H1 (cell line): ENCODE measurements around the gene TANC1. TPM values are rescaled to one million over a fixed set of nuclear protein-coding genes. Genes with fewer than 3 reads are reported as not detected.

ENCODE experiments used
- ASH2L ChIP-seq: fragments of 200-600, 300-600 bp; sonication (generic); IDR thresholded peaks from one replicate; pipeline ENCODE4 v1.7.1; 2017; ENCODE audit warnings: low read length
- ATF2 ChIP-seq: IDR thresholded peaks from 2 replicates; pipeline ENCODE4 v1.6.1; 2012; ENCODE audit warnings: low read length, inconsistent platforms
- EGR1 ChIP-seq: IDR thresholded peaks from 2 replicates; pipeline ENCODE4 v1.6.1; 2011; ENCODE audit warnings: low read depth, low read length, borderline replicate concordance
- JUN ChIP-seq: IDR thresholded peaks from 2 replicates; pipeline ENCODE4 v1.6.1; 2011; ENCODE audit warnings: low read depth, mild to moderate bottlenecking, improper control_type of control experiment, low read length
- SIN3A ChIP-seq, 2 experiments: IDR thresholded peaks in 1 of 2; conservative IDR thresholded peaks in 1 of 2; 2 replicates each; pipeline ENCODE4 v1.6.1; 2011 to 2012; ENCODE audit warnings: low read length in 2 of 2, improper control_type of control experiment in 1 of 2, low read depth in 1 of 2, mild to moderate bottlenecking in 1 of 2
- TCF12 ChIP-seq: IDR thresholded peaks from 2 replicates; pipeline ENCODE4 v1.6.1; 2011; ENCODE audit warnings: low read depth, mild to moderate bottlenecking, low read length
- polyA plus RNA-seq, 7 experiments: library from polyadenylated mRNA; depleted of rRNA in 3 of 7; stranded (reverse) in 5 of 7; unstranded in 2 of 7; fragments of >200 nt in 5 of 7; fragments of 200-250 nt in 2 of 7; gene quantifications; 1 replicate in 5 of 7; 2 replicates in 1 of 7; 4 replicates in 1 of 7; pipeline versions ENCODE4 v1.2.1 to v1.2.3, GENCODE V29; 2011 to 2013; ENCODE audit warnings: missing spikeins in 2 of 7, mixed read lengths in 2 of 7
- total RNA-seq: library from RNA; stranded (reverse); fragmentation: NEBNext Ultra II Directional; extraction: Animal tissue kit (Norgen Biotek cat#: 25700); gene quantifications from 2 replicates; pipeline ENCODE4 v1.2.1, GENCODE V29; 2021
- TF ChIP-seq, protein P1 (sequence below): IDR thresholded peaks from 2 replicates; pipeline ENCODE4 v1.6.1; 2011; ENCODE audit warnings: low read depth, mild to moderate bottlenecking, low read length; ENCODE audit not compliant: insufficient read depth

The TANC1 gene
- total and polyA plus RNA-seq, 2 of the 8 experiments (the other 6 are each of a cell fraction or from before 2014, with no cell fraction given) = 4.1 to 7.6 TPM

DNA sequence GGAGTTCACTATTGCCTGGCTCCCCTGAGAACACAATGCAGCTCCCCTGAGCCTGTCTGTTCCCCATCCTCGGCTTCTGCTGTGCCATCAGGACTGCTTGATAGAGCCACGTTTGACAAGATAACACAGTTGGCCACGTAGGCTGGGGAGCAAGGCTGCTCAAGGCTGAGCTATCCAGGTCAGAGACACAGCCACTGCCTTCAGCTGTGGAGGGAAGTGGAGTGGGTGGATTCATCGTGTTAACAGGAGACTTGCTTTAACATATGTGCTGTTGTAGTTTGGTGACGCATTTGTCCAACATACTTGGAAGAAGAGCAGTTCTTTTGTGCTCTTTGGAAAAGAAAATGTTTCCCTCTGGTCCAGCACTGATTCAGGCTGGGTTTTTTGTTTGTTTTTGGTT, 249.2 kb downstream of the TANC1 start (continued):
- TF ChIP-seq ASH2L (no peak), TCF12 (no peak), SIN3A (conservative IDR thresholded peaks at IDR 0.05 in 1 of 2, IDR thresholded peaks at IDR 0.05 in 1 of 2; ENCODE audit: low read depth in 1 of 2, low read length in 2 of 2) (no peak), JUN (no peak), EGR1 (no peak), ATF2 (no peak)
- TF ChIP-seq, protein P1, sequence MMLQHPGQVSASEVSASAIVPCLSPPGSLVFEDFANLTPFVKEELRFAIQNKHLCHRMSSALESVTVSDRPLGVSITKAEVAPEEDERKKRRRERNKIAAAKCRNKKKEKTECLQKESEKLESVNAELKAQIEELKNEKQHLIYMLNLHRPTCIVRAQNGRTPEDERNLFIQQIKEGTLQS = no peak
